Keratinocyte (primary cell): ENCODE measurements around the gene MGAT3. TPM values are rescaled to one million over a fixed set of nuclear protein-coding genes. Genes with fewer than 3 reads are reported as not detected.

Experiments
- DNase-seq: peaks from one replicate; pipeline ENCODE4 v3.0.0-alpha.2; 2011; ENCODE audit warnings: low read depth, missing footprints, low spot score
- FAIRE-seq: peaks from 2 replicates; lab custom pipeline; 2011; peaks lifted over from hg19 to GRCh38; lab: Jason Lieb, UNC
- H2AFZ ChIP-seq: 2 replicates; pipeline ENCODE4 v1.6.0; 2012; ENCODE audit warnings: low read length, control low read depth, inconsistent platforms; ENCODE audit not compliant: control insufficient read depth
- H3K27ac ChIP-seq: 2 replicates; pipeline ENCODE4 v1.5.1; 2011; ENCODE audit warnings: low read length; ENCODE audit not compliant: control insufficient read depth, insufficient read depth
- H3K27me3 ChIP-seq: 3 replicates; pipeline ENCODE4 v1.6.0; 2011; ENCODE audit warnings: low read length; ENCODE audit not compliant: control insufficient read depth, insufficient read depth; ENCODE audit errors: extremely low read depth
- H3K36me3 ChIP-seq, 2 experiments: 2 replicates in 1 of 2; 3 replicates in 1 of 2; pipeline ENCODE4 v1.5.1; 2011; ENCODE audit warnings: low read length in 2 of 2, mild to moderate bottlenecking in 1 of 2; ENCODE audit not compliant: control insufficient read depth in 2 of 2, insufficient read depth in 2 of 2; ENCODE audit errors: extremely low read depth in 1 of 2
- H3K4me1 ChIP-seq: 3 replicates; pipeline ENCODE4 v1.5.1; 2011; ENCODE audit warnings: low read length; ENCODE audit not compliant: control insufficient read depth, insufficient read depth; ENCODE audit errors: extremely low read depth
- H3K4me2 ChIP-seq: 3 replicates; pipeline ENCODE4 v1.6.0; 2011; ENCODE audit warnings: low read depth, low read length; ENCODE audit not compliant: control insufficient read depth, insufficient read depth; ENCODE audit errors: extremely low read depth
- H3K4me3 ChIP-seq, 3 experiments: fragments of 200-600 bp in 1 of 3; sonication (generic) in 1 of 3; 2 replicates in 2 of 3; 3 replicates in 1 of 3; pipeline ENCODE4 v1.5.1; 2011 to 2016; ENCODE audit warnings: low read length in 3 of 3, mild to moderate bottlenecking in 3 of 3, control low read depth in 2 of 3, inconsistent platforms in 1 of 3, low read depth in 1 of 3, mixed read lengths in 1 of 3, mixed run types in 1 of 3, moderate library complexity in 1 of 3; ENCODE audit not compliant: control insufficient read depth in 2 of 3, insufficient read depth in 2 of 3; ENCODE audit errors: extremely low read depth in 1 of 3
- H3K79me2 ChIP-seq: 2 replicates; pipeline ENCODE4 v1.6.0; 2012; ENCODE audit warnings: low read length; ENCODE audit not compliant: control insufficient read depth, insufficient read depth
- H3K9ac ChIP-seq: 3 replicates; pipeline ENCODE4 v1.6.0; 2011; ENCODE audit warnings: low read length; ENCODE audit not compliant: control insufficient read depth, insufficient read depth; ENCODE audit errors: extremely low read depth
- H3K9me1 ChIP-seq: 3 replicates; pipeline ENCODE4 v1.6.0; 2011; ENCODE audit warnings: low read length; ENCODE audit not compliant: control insufficient read depth, insufficient read depth; ENCODE audit errors: extremely low read depth
- H3K9me3 ChIP-seq: 2 replicates; pipeline ENCODE4 v1.5.1; 2012; ENCODE audit warnings: low read depth, low read length; ENCODE audit not compliant: control insufficient read depth
- H4K20me1 ChIP-seq: 3 replicates; pipeline ENCODE4 v1.6.0; 2011; ENCODE audit warnings: low read length; ENCODE audit not compliant: control insufficient read depth, insufficient read depth; ENCODE audit errors: extremely low read depth
- CTCF ChIP-seq, 3 experiments: IDR thresholded peaks in 1 of 3; conservative IDR thresholded peaks in 1 of 3; optimal IDR thresholded peaks in 1 of 3; 2 replicates in 2 of 3; 3 replicates in 1 of 3; pipeline versions ENCODE3 to v1.5.1; 2011; ENCODE audit warnings: low read length in 3 of 3, mild to moderate bottlenecking in 3 of 3, moderate library complexity in 2 of 3, control low read depth in 1 of 3, inconsistent platforms in 1 of 3; ENCODE audit not compliant: insufficient read depth in 2 of 3; ENCODE audit errors: extremely low read depth in 1 of 3
- EZH2 ChIP-seq: IDR thresholded peaks from one replicate; pipeline ENCODE4 v1.6.1; 2012; ENCODE audit warnings: inconsistent platforms, mild to moderate bottlenecking, low read length, moderate library complexity
- dilution Hi-C: fragments of 300-500 bp; cut with MboI; formaldehyde crosslinking; loops from one replicate; pipeline ENCODE4 v1.7.0; 2020; ENCODE audit warnings: low sequenced_read_pairs; ENCODE audit not compliant: extremely low pct_ligation_motif_present
- polyA plus RNA-seq, 5 experiments: library from polyadenylated mRNA; depleted of rRNA in 3 of 5; stranded (reverse) in 3 of 5; stranded (forward) in 1 of 5; unstranded in 1 of 5; fragments of >200 nt; gene quantifications; 1 replicate in 1 of 5; 2 replicates in 3 of 5; 3 replicates in 1 of 5; pipeline versions ENCODE4 v1.2.1 to v1.2.3, GENCODE V29; 2011 to 2012; ENCODE audit warnings: missing spikeins in 2 of 5, low read depth in 1 of 5, low replicate concordance in 1 of 5

The MGAT3 gene
- polyA plus RNA-seq, 1 donor (not counting 4 experiments of a cell fraction or from before 2014, with no cell fraction given): not detected

DNA sequence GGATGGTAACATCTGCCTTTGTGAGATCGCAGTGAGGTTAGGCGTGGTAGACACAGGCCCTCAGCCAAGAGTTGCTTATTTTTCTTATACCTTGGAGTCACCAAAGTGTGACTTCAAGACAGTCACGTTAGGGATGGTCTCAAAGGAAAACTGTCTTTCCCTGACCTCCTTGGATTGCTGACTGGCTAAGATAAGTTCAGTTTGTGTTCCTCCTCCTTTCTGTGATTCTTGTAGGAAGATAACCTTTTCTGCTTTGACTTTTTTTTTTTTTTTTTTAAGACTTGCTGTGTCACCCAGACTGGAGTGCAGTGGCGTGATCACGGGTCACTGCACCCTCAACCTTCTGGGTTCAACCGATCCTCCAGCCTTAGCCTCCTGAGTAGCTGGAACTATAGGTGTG is 34.1 kb upstream of the MGAT3 start:
- FAIRE-seq: no peak
- no peak overlapping the region for H3K27ac ChIP-seq
- H3K79me2 ChIP-seq: no peaks in the 10 kb centered on the region

GRCh38 chr22:39423976-39424375 is 32.8 kb upstream of the MGAT3 start:
- peaks cover 20 to 34% of the 10 kb centered on the region in 2 experiments for H3K36me3 ChIP-seq

More for the DNA sequence above, 34.1 kb upstream of the MGAT3 start:
- Histone ChIP-seq H4K20me1 (no peaks in the 10 kb centered on the region), H3K9me3 (no peaks in the 10 kb centered on the region), H3K4me2 (no peak overlapping the region), H3K36me3 (peaks cover 27 to 32% of the 10 kb centered on the region in 2 experiments), H3K9me1 (peaks cover 2% of the 10 kb centered on the region), H2AFZ (no peak overlapping the region), H3K9ac (no peak overlapping the region), H3K27me3 (no peaks in the 10 kb centered on the region), H3K4me3 (no peak overlapping the region), H3K4me1 (no peaks in the 10 kb centered on the region)
- no peak for DNase-seq
- TF ChIP-seq EZH2: no peak
- no peak for TF ChIP-seq CTCF (optimal IDR thresholded peaks at IDR 0.05 in 1 of 3, IDR thresholded peaks at IDR 0.05 in 1 of 3, conservative IDR thresholded peaks at IDR 0.05 in 1 of 3; ENCODE audit: extremely low read depth in 1 of 3, insufficient read depth in 2 of 3, low read length in 3 of 3)
- dilution Hi-C loops: no loop called here

More at GRCh38 chr22:39423976-39424375, 32.8 kb upstream of the MGAT3 start:
- Histone ChIP-seq H3K79me2 (no peaks in the 10 kb centered on the region), H3K4me3 (no peak overlapping the region), H3K4me1 (no peaks in the 10 kb centered on the region), H3K9ac (no peak overlapping the region), H3K27me3 (no peaks in the 10 kb centered on the region), H4K20me1 (no peaks in the 10 kb centered on the region), H2AFZ (no peak overlapping the region), H3K27ac (no peak overlapping the region), H3K4me2 (no peak overlapping the region), H3K9me3 (no peaks in the 10 kb centered on the region), H3K9me1 (peaks cover 2% of the 10 kb centered on the region)
- DNase-seq (no peak), FAIRE-seq (no peak)
- TF ChIP-seq CTCF (optimal IDR thresholded peaks at IDR 0.05 in 1 of 3, IDR thresholded peaks at IDR 0.05 in 1 of 3, conservative IDR thresholded peaks at IDR 0.05 in 1 of 3; ENCODE audit: extremely low read depth in 1 of 3, insufficient read depth in 2 of 3, low read length in 3 of 3) (no peak), EZH2 (no peak)
- dilution Hi-C loops: no loop called here
